ENCODE measurements around the gene RORC. TPM values are rescaled to one million over a fixed set of nuclear protein-coding genes. Genes with fewer than 3 reads are reported as not detected.

Gene RORC
- total RNA-seq, 6 experiments from 2014 or later: not detected

DNA sequence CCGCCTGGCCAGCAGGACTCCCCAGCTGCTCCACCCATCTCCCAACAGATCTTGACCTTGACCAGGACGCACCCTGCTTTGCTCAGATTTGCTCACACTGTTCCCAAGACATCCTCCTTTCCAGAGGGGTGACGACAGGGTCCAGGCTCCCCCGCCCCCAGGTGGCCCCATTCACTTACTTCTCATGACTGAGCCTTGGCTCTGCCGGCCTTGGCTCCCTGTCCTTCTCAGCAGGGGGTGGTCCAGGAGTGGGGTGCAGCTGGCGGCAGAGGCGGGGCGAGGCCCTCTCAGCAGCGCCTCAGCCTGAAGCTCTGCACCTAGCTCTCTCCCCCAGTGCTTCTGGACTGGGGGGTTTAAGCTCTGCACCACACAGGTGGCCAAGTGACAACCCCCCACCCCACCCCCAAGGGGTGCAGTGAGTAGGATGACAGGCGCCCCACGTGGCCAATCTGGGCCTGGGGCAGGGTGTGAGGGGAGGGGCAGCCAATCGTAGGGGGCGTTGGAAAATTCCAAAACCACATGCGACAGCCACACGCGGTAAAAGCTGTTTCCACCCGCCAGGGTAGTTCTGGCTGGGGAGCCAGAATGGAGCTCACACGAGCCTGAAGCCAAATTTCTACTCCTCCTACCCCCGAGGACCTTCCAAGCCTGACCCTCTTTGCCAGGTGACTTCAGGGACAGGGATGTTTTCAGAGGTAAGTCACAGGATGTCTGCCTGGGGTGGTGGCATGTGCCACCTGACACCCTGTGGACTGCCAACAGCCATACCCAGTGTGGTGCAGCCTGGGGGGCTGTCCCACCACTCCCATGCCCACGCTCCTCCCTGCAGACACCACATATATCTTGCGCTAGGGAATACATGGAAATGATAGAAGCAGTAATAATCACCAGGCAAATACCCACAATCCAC lies 5.6 kb downstream of the RORC start:
- TF ChIP-seq, protein P1, sequence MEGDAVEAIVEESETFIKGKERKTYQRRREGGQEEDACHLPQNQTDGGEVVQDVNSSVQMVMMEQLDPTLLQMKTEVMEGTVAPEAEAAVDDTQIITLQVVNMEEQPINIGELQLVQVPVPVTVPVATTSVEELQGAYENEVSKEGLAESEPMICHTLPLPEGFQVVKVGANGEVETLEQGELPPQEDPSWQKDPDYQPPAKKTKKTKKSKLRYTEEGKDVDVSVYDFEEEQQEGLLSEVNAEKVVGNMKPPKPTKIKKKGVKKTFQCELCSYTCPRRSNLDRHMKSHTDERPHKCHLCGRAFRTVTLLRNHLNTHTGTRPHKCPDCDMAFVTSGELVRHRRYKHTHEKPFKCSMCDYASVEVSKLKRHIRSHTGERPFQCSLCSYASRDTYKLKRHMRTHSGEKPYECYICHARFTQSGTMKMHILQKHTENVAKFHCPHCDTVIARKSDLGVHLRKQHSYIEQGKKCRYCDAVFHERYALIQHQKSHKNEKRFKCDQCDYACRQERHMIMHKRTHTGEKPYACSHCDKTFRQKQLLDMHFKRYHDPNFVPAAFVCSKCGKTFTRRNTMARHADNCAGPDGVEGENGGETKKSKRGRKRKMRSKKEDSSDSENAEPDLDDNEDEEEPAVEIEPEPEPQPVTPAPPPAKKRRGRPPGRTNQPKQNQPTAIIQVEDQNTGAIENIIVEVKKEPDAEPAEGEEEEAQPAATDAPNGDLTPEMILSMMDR (IDR thresholded peaks at IDR 0.05): no peak
- Mint-ChIP-seq H3K4me3 (no peak overlapping the region), H3K27me3 (ENCODE audit: insufficient read depth) (peaks cover 49% of the 10 kb centered on the region), H3K36me3 (ENCODE audit: low read depth) (no peaks in the 10 kb centered on the region), H3K27ac (no peak overlapping the region), H3K9me3 (no peaks in the 10 kb centered on the region), H3K4me1 (ENCODE audit: low read depth) (peaks cover 6% of the 10 kb centered on the region; the same call in 1 of the 2 replicates)
- no peak for DNase-seq

DNA sequence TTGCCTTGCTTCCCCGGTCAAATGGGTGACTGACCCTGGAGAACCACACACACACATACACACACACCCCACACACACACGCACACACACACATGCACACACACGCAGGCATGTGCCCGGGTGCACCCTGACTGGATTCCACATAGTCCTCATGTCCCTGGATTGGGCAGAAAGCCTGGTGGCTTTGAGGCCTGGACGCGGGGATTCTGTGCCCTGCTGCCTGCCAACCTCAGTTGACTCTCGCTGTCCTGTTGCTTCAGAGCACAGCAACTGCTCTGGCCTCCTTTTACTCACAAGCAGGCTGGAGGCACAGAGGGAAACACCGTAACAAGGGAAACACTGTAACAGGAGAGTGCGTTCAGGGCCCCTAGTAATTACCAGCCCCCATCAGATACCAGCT lies 6.4 kb downstream of the RORC start:
- Mint-ChIP-seq H3K9me3 (no peaks in the 10 kb centered on the region), H3K4me3 (no peak overlapping the region), H3K4me1 (ENCODE audit: low read depth) (peaks cover 6% of the 10 kb centered on the region), H3K27ac (no peak overlapping the region), H3K27me3 (ENCODE audit: insufficient read depth) (peaks cover 57% of the 10 kb centered on the region), H3K36me3 (ENCODE audit: low read depth) (no peaks in the 10 kb centered on the region)
- TF ChIP-seq, protein P1 (IDR thresholded peaks at IDR 0.05): no peak
- DNase-seq: no peak

DNA sequence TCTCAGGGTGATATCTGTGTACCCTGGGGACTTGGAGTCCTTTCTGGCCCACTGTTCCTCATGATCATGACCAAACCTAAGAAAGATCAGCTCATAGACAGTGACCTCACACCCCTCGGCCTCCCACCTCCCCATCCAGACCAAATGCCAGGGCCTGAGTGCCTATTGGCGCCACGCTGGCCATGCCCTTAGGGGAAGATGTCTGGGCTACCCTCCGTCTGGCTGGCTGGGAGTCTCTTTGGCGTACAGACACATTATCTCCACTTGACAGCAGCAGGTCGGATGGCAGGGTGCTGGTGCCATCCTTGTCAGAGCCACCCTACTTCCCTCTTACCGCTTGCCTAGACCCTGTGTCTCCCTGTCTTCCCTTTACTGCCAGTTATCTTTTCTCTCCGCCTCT lies 8.4 kb downstream of the RORC start:
- Mint-ChIP-seq H3K4me1 (ENCODE audit: low read depth) (no peaks in the 10 kb centered on the region; the same call in 1 of the 2 replicates), H3K27ac (no peak overlapping the region), H3K36me3 (ENCODE audit: low read depth) (no peaks in the 10 kb centered on the region), H3K27me3 (ENCODE audit: insufficient read depth) (peaks cover 60% of the 10 kb centered on the region), H3K4me3 (no peak overlapping the region), H3K9me3 (no peaks in the 10 kb centered on the region)
- no peak for DNase-seq
- TF ChIP-seq, protein P1 (IDR thresholded peaks at IDR 0.05): no peak

DNA sequence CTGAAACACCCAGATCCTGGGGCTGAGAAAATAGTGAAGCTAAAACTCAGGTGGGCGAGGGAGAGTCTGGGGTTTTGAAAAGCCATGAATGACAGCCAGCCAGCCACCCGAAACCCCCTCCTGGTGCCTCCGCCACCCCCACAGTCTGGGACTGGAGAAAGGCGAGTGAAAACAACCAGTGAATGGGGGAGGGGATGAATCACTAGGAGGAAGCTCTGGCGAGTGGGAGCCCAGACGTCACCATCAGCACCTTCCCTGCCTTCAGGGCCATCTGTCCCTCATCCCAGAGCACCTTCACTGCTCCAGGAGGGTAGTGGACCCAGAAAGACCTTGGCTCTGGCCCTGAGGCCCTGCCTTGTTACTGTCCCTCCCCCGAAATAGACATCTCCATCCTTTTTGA lies 9.2 kb downstream of the RORC start:
- H3K27me3 Mint-ChIP-seq (ENCODE audit: insufficient read depth): peaks cover 64% of the 10 kb centered on the region
- DNase-seq: no peak
- no peak overlapping the region for H3K4me3 Mint-ChIP-seq
- no peaks in the 10 kb centered on the region for H3K9me3 Mint-ChIP-seq
- no peaks in the 10 kb centered on the region; the same call in 1 of the 2 replicates for H3K4me1 Mint-ChIP-seq (ENCODE audit: low read depth)
- no peaks in the 10 kb centered on the region for H3K36me3 Mint-ChIP-seq (ENCODE audit: low read depth)
- H3K27ac Mint-ChIP-seq: no peak overlapping the region
- TF ChIP-seq, protein P1 (IDR thresholded peaks at IDR 0.05): no peak

DNA sequence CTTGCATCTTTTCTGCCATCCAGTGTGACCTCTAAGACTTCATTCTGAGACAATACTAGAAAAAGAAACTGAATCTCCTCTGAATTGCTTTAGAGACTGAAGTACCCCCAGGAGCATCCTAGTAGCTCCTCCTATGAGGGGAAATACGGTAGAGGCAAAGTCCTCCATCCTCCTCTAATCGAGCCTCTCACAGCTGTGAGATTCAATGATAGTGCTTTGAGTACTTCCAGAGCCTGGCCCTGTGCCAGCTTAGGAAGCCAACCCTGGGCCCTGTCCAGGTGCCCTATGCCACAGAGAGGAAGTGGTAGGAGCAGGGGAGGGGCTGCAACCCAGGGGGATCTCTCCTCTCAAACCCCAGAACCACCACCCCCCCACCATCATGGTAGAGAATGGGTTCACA lies 10.7 kb downstream of the RORC start:
- no peaks in the 10 kb centered on the region for H3K36me3 Mint-ChIP-seq (ENCODE audit: low read depth)
- no peak overlapping the region for H3K27ac Mint-ChIP-seq
- TF ChIP-seq, protein P1 (IDR thresholded peaks at IDR 0.05): no peak
- H3K27me3 Mint-ChIP-seq (ENCODE audit: insufficient read depth): peaks cover 72% of the 10 kb centered on the region
- no peak overlapping the region for H3K4me3 Mint-ChIP-seq
- no peaks in the 10 kb centered on the region for H3K9me3 Mint-ChIP-seq
- no peak for DNase-seq
- H3K4me1 Mint-ChIP-seq (ENCODE audit: low read depth): no peaks in the 10 kb centered on the region; the same call in 1 of the 2 replicates
